CMK (cell line): Measurements from ENCODE around the gene ZDHHC9.

Experiments
- DNase-seq: peaks from one replicate; pipeline ENCODE4 v3.0.0-alpha.2; 2010; ENCODE audit warnings: low read depth

The ZDHHC9 gene

GRCh38 chrX:129785160-129785947, 58.3 kb downstream of the ZDHHC9 start:
- no peak for DNase-seq

GRCh38 chrX:129784371-129784770, 59.3 kb downstream of the ZDHHC9 start:
- DNase-seq, result no peak

GRCh38 chrX:129783291-129783713, 60.4 kb downstream of the ZDHHC9 start:
- no peak for DNase-seq

- no peak for DNase-seq
These were observed 61.0 kb downstream of the ZDHHC9 start for GRCh38 chrX:129782706-129783105.

- DNase-seq, result no peak
These were observed 61.8 kb downstream of the ZDHHC9 start for GRCh38 chrX:129781680-129782495.

- DNase-seq, result no peak
These were observed 62.5 kb downstream of the ZDHHC9 start for GRCh38 chrX:129781134-129781672.

GRCh38 chrX:129780441-129781105, 63.1 kb downstream of the ZDHHC9 start:
- no peak for DNase-seq

GRCh38 chrX:129779747-129780146, 63.9 kb downstream of the ZDHHC9 start, which contains the start of gene SASH3:
Gene SASH3, plus strand, starts transcription at chrX:129779949. Its CDS starts 149 bp downstream, at chrX:129780098.
- no peak for DNase-seq

- no peak for DNase-seq
These were observed 64.5 kb downstream of the ZDHHC9 start for GRCh38 chrX:129779086-129779672.

GRCh38 chrX:129777218-129778030, 66.3 kb downstream of the ZDHHC9 start:
- no peak for DNase-seq

GRCh38 chrX:129773649-129774458, 69.8 kb downstream of the ZDHHC9 start:
- no peak for DNase-seq

GRCh38 chrX:129772796-129773431, 70.8 kb downstream of the ZDHHC9 start:
- no peak for DNase-seq

- DNase-seq, result no peak
These were observed 72.3 kb downstream of the ZDHHC9 start for GRCh38 chrX:129771266-129771995.

GRCh38 chrX:129769467-129770154, 74.1 kb downstream of the ZDHHC9 start:
- DNase-seq, result no peak

- DNase-seq, result no peak
These were observed 74.9 kb downstream of the ZDHHC9 start for GRCh38 chrX:129768586-129769466.

GRCh38 chrX:129768186-129768585, 75.5 kb downstream of the ZDHHC9 start:
- DNase-seq, result no peak

- no peak for DNase-seq
These were observed 80.0 kb downstream of the ZDHHC9 start for GRCh38 chrX:129763666-129764065.
